ENCODE results near the gene TSFM. TPM values are rescaled to one million over a fixed set of nuclear protein-coding genes. Genes with fewer than 3 reads are reported as not detected.
A peak's percentile ranks its signal among the peaks of the same experiment; 100 is the strongest.

The TSFM gene
- total and polyA plus RNA-seq, 9 of the 15 experiments (the other 6 are each of a cell fraction or from before 2014, with no cell fraction given), result 44.6 to 198 (median 60.2) TPM

DNA sequence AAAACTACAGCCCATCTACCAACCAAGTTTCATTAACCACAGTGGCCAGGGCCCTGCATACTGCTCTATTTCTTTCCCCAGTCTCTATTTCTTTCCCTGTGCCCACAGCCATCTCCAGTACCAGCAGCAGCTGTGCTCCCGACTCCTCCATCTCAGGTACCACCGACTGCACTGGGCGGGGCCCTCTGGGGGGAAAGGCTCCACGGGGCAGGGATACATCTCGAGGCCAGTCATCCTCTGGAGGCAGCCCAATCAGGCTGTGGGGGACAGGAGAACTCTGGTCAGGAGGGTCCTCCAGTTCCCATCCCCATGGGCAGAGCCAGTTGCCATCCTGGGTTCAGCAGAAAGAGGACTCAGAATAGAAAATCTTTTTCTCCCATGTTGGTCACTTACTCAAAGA, 33.5 kb upstream of the TSFM start (continued):
- TF ChIP-seq, protein P1, sequence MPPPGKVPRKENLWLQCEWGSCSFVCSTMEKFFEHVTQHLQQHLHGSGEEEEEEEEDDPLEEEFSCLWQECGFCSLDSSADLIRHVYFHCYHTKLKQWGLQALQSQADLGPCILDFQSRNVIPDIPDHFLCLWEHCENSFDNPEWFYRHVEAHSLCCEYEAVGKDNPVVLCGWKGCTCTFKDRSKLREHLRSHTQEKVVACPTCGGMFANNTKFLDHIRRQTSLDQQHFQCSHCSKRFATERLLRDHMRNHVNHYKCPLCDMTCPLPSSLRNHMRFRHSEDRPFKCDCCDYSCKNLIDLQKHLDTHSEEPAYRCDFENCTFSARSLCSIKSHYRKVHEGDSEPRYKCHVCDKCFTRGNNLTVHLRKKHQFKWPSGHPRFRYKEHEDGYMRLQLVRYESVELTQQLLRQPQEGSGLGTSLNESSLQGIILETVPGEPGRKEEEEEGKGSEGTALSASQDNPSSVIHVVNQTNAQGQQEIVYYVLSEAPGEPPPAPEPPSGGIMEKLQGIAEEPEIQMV (tag; conservative IDR thresholded peaks at IDR 0.05; ENCODE audit: low read depth), result no peak
- TF ChIP-seq EP400 (IDR thresholded peaks at IDR 0.05) (no peak), FOXK1 (CRISPR knock-in tag; IDR thresholded peaks at IDR 0.05; ENCODE audit: borderline replicate concordance) (no peak), PCBP1 (IDR thresholded peaks at IDR 0.05; ENCODE audit: low read depth, low read length, poor library complexity, severe bottlenecking) (no peak), ZNF184 (CRISPR knock-in tag; IDR thresholded peaks at IDR 0.05) (no peak), ZC3H4 (CRISPR knock-in tag; IDR thresholded peaks at IDR 0.05; ENCODE audit: borderline replicate concordance) (no peak), CBX2 (IDR thresholded peaks at IDR 0.05; ENCODE audit: insufficient read depth, low read length, poor library complexity, severe bottlenecking) (no peak)

- ChIA-PET POLR2A (interaction anchor here (0.6 to 0.7 kb wide), 2 partner anchors 142 to 238 kb away, joined by 3 read pairs; no protein-coding TSS in a partner anchor), CTCF (ENCODE audit: low intra/inter-chr PET ratio) (no interaction called here)
- FAIRE-seq (no peak), DNase-seq (ENCODE audit: extremely low read depth in 1 of 4, low spot score in 3 of 4) (no peak), ATAC-seq (no peak)
- Histone ChIP-seq H3K27ac (ENCODE audit: extremely low read depth, low read depth, low read length) (peak overlapping the region; percentile 96), H3K27me3 (ENCODE audit: control insufficient read depth in 2 of 2, insufficient read depth in 2 of 2, low read length in 2 of 2) (no peaks in the 10 kb centered on the region; a peak in 1 of 5 replicates), H3K79me2 (ENCODE audit: control insufficient read depth, insufficient read depth, low read length) (peaks cover 39% of the 10 kb centered on the region), H4K20me1 (replicated peaks; ENCODE audit: control insufficient read depth, insufficient read depth, low read length) (no peaks in the 10 kb centered on the region), H3K4me1 (replicated peaks in 1 of 2; ENCODE audit: control insufficient read depth in 2 of 2, insufficient read depth in 2 of 2, low read length in 2 of 2) (peaks cover 25 to 40% of the 10 kb centered on the region in 2 experiments), H3K9me1 (ENCODE audit: control insufficient read depth, insufficient read depth, low read length) (no peaks in the 10 kb centered on the region), H3K9me3 (replicated peaks; ENCODE audit: control insufficient read depth, insufficient read depth, low read depth, low read length) (no peaks in the 10 kb centered on the region), H3K4me3 (peak overlapping the region; percentile 66), H2AFZ (ENCODE audit: low read depth, low read length) (no peak overlapping the region), H3K4me2 (ENCODE audit: insufficient read depth, low read length) (peak overlapping the region; percentile 99), H3K36me3 (ENCODE audit: control insufficient read depth, insufficient read depth, low read length) (peaks cover 56% of the 10 kb centered on the region), H3K9ac (ENCODE audit: insufficient read depth in 1 of 2, low read depth in 2 of 2, low read length in 2 of 2) (peak overlapping the region; percentile 97)
- intact Hi-C loops (cut with micrococcal nuclease), result no loop called here
- WGBS (ENCODE audit: insufficient coverage, low coverage, missing lambda C conversion rate), result 53% methylated on average over 15 of the region's 15 CpGs
- no TSS peak for BruUV-seq (replicated peaks)
- in situ Hi-C loops (cut with MboI), result no loop called here
- TF ChIP-seq ZNF512 (tag; IDR thresholded peaks at IDR 0.05) (no peak), THRAP3 (IDR thresholded peaks at IDR 0.05; ENCODE audit: borderline replicate concordance) (0 out of 2 replicates have a peak, but pooled peaks have one; percentile 13), ARNT (IDR thresholded peaks at IDR 0.05) (no peak), CEBPG (CRISPR knock-in tag; IDR thresholded peaks at IDR 0.05) (peak; percentile 29; the same call in 1 of the 2 replicates), CEBPG (tag; conservative IDR thresholded peaks at IDR 0.05 in 1 of 2, IDR thresholded peaks at IDR 0.05 in 1 of 2) (no peak), RBFOX2 (IDR thresholded peaks at IDR 0.05; ENCODE audit: low read depth, low read length) (peak; percentile 34; the same call in 1 of the 2 replicates)
- TF ChIP-seq, protein P2, sequence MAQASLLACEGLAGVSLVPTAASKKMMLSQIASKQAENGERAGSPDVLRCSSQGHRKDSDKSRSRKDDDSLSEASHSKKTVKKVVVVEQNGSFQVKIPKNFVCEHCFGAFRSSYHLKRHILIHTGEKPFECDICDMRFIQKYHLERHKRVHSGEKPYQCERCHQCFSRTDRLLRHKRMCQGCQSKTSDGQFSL (CRISPR knock-in tag; IDR thresholded peaks at IDR 0.05), result 0 out of 2 replicates have a peak, but pooled peaks have one; percentile 9
- TF ChIP-seq, protein P2 (tag; IDR thresholded peaks at IDR 0.05), result no peak
Measured at GRCh38 chr12:57750561-57751431, 31.8 kb upstream of the TSFM start.

Data from K562 (cell line).